CD4-positive, alpha-beta T cell treated with Interleukin-10 for 1 hour (primary cell): ENCODE data around the gene PIP5K1B.

ENCODE experiments used
- DNase-seq: peaks from one replicate; pipeline ENCODE4 v3.0.0-alpha.2; 2020

Gene PIP5K1B

GRCh38 chr9:69003051-69003450 is 298.0 kb downstream of the PIP5K1B start:
- no peak for DNase-seq

DNA sequence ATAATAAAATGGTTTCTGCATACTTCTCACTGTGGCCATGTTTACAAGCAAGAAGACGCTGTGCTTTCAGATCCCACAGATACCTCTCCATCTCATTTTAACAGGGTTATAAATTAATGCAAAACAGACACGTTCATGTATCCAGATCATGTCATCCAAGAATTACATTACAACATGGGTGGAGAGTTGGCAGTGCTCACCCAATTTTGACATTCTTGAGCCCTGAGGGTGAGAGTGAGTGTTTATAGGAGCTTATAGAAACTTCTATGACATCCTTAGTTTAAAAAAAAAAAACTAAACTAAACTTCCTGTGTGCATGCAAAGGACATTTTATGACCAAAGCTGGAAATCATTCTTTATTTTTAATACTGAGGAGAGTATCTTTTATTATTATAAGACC is 299.8 kb downstream of the PIP5K1B start:
- no peak for DNase-seq

DNA sequence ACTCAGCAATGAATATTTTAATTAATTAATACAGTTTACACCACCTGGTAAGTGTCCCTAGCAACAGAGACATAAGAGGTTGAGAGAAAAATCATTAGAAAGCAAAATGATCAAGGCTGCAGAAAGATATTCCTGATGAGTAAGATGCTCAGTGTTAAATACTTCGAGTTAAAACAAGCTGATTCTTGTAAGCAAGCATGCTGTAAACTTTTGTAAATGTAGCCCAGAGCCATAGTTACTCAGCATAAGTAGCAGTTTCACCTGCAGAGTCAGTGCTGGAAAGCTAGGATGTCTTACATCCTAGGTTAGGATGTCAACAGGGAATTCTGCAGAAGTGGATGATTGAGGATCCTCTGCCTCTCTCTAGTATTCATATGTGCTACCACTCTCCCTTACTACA is 304.7 kb downstream of the PIP5K1B start:
- no peak for DNase-seq

- DNase-seq, result no peak
These were observed 307.8 kb downstream of the PIP5K1B start for GRCh38 chr9:69012696-69013381.

DNA sequence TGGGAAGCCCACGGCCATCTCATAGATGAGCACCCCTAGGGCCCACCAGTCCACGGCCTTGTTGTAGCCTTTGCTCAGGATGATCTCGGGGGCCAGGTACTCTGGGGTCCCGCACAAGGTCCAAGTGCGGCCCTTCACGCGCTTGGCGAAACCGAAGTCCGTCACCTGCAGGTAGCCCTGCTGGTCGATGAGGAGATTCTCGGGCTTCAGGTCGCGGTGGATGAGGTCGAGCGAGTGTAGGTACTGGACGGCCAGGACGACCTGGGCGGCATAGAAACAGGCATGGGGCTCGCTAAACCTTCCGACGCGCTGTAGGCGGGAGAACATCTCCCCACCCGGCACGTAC is 308.3 kb downstream of the PIP5K1B start:
- no peak for DNase-seq

DNA sequence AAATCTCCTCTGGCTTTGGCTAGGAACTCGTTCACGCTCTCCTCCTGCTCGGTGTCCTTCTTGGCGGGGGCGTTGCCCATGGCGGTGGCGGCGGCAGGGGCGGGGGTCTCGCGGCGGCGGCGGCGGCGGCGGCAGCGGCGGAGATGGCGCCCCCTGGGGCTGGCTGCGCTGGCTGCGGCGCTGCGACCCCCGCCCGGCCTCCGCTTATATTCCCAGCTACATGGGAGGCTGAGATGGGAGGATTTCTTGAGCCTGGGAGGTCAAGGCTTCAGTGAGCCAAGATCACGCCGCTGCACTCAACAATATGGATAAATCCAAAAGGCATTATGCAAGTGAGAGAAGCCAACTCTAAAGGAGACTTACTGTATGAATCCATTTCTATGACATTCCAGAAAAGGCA is 309.0 kb downstream of the PIP5K1B start, which contains the start of gene PRKACG:
Gene PRKACG, minus strand, starts transcription at position 101 of the 400 bp plus-strand sequence. Its CDS starts 21 bp downstream, at position 80.
- no peak for DNase-seq

GRCh38 chr9:69016191-69017096 is 311.4 kb downstream of the PIP5K1B start:
- DNase-seq, result no peak

- no peak for DNase-seq
These were observed 313.7 kb downstream of the PIP5K1B start for GRCh38 chr9:69018737-69019136.

DNA sequence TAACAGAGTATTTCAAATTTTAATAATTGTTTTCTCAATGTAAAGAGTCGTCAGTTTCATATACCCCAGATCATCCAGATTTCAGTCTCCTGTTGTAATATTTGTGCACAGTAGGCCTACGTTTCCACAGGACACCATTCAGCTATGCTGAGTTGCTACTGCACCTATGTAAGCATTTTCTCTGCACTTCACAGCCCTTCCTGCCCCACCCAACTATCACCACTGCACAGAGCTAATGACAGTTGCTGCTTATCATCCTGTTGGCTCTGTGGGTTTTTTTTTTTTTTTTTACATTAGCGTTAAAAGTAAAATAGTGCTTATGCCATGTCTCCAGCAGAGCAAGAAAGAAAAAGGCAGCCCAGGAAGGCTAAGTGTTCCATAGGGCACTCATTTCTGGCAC is 314.8 kb downstream of the PIP5K1B start:
- peak; percentile 56 for DNase-seq

DNA sequence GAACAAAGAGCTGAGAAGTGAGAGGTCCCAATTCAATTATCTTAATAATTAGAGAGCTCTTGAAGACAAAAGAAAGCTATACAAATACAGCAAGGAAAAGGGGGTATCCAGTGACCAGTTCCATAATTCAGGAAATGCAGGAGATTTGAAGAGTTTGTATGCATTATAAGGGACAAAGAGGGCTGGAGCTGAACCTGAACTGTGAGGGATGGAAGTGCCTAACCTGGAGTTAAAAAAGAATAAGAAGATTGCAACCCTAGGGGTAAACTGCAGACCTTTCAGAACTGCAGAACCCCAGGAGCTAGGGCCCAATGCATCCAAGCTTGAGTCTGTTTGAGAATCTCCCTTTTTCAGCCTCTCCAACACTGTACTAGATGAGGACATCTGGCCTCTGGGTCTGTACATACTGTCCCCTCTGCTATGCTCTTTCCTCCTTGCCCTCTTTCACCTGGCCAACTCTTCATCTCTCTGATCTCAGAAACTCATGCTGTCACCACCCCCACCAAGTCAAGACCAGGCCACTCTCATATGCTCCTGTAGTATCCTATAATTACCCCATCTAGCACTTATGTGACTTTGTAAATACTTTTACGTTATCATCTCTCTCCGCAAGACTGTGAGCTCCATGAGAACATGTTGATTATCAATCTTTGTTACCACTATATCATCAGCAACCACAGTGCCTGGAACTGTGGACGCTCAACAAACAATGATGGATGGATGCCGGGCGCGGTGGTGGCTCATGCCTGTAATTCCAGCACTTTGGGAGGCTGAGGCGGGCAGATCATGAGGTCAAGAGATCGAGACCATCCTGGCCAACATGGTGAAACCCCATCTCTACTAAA is 315.5 kb downstream of the PIP5K1B start:
- DNase-seq, result no peak

GRCh38 chr9:69023650-69024049 is 318.6 kb downstream of the PIP5K1B start:
- no peak for DNase-seq

- DNase-seq, result peak; percentile 70
These were observed 322.5 kb downstream of the PIP5K1B start for GRCh38 chr9:69027355-69028097.

- DNase-seq, result peak; percentile 54
These were observed 323.7 kb downstream of the PIP5K1B start for GRCh38 chr9:69028754-69029153.

- DNase-seq, result no peak
These were observed 324.5 kb downstream of the PIP5K1B start for GRCh38 chr9:69029535-69029934.

GRCh38 chr9:69030851-69031645 is 326.0 kb downstream of the PIP5K1B start:
- DNase-seq, result no peak

DNA sequence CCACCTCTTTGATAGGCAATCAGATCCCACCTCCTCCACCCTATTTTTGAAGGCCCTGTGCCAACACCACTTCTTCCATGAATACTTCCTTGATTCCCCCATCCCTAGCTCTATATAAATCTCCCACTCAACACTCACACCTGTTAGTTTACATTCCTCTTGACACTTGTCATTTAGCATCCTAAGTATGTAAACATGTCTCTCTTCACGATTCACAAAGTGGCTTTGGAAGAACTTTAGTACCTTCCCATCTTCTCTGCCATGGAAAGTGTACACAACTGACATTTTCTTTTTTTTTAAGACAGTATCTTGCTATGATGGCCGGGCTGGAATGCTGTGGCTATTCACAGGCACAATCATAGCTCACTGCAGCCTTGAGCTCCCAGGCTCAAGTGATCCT is 329.0 kb downstream of the PIP5K1B start:
- DNase-seq, result no peak

GRCh38 chr9:69035438-69036308 is 330.6 kb downstream of the PIP5K1B start, which contains the start of gene FXN:
FXN (plus strand) TSS chr9:69035752; CDS start chr9:69035783, 31 bp downstream.
- peak; percentile 84 for DNase-seq

GRCh38 chr9:69036309-69036708 is 331.3 kb downstream of the PIP5K1B start:
- peak; percentile 41 for DNase-seq

DNA sequence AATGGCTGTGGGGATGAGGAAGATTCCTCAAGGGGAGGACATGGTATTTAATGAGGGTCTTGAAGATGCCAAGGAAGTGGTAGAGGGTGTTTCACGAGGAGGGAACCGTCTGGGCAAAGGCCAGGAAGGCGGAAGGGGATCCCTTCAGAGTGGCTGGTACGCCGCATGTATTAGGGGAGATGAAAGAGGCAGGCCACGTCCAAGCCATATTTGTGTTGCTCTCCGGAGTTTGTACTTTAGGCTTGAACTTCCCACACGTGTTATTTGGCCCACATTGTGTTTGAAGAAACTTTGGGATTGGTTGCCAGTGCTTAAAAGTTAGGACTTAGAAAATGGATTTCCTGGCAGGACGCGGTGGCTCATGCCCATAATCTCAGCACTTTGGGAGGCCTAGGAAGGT is 331.8 kb downstream of the PIP5K1B start:
- DNase-seq, result no peak

- no peak for DNase-seq
These were observed 335.6 kb downstream of the PIP5K1B start for GRCh38 chr9:69040646-69041045.
